SW480 (cell line): Measurements from ENCODE around the gene AP2B1.
A peak's percentile ranks its signal among the peaks of the same experiment; 100 is the strongest.

ENCODE experiments used
- DNase-seq: peaks from one replicate; pipeline ENCODE4 v3.0.0-alpha.2; 2016; ENCODE audit warnings: low spot score

Gene AP2B1

DNA sequence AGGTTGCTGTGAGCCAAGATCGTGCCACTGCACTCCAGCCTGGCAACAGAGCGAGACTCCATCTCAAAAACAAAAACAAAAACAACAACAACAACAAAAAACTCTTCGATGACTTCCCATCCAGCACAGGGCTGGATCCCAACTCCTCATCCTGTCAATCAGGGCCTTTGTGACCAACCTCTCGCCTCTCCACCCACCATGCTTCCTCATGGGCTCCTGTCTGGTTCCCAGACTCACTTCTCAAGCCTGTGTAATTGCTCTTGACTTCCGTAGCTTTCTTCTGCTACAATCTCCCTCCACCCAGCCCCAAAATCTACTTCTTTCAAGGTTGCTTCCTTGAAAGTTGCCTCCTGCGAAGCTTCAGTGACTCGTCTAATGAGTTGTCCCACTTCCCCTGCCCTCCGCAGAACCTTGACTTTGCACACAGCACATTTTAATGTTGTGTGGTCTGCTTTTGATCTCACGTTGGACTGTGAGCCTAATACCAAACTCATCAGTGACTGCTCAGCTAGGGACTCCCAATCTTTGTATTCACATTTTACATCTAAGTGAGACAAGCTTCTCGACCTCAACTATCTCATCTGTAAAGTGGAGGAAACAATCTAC, 143.4 kb downstream of the AP2B1 start:
- no peak for DNase-seq

- DNase-seq = peak; percentile 36
Observed at GRCh38 chr17:35731239-35731916, 144.3 kb downstream of the AP2B1 start, which contains the start of gene RASL10B. RASL10B (plus strand) TSS chr17:35731639; CDS start chr17:35735185, 3,546 bp downstream.

DNA sequence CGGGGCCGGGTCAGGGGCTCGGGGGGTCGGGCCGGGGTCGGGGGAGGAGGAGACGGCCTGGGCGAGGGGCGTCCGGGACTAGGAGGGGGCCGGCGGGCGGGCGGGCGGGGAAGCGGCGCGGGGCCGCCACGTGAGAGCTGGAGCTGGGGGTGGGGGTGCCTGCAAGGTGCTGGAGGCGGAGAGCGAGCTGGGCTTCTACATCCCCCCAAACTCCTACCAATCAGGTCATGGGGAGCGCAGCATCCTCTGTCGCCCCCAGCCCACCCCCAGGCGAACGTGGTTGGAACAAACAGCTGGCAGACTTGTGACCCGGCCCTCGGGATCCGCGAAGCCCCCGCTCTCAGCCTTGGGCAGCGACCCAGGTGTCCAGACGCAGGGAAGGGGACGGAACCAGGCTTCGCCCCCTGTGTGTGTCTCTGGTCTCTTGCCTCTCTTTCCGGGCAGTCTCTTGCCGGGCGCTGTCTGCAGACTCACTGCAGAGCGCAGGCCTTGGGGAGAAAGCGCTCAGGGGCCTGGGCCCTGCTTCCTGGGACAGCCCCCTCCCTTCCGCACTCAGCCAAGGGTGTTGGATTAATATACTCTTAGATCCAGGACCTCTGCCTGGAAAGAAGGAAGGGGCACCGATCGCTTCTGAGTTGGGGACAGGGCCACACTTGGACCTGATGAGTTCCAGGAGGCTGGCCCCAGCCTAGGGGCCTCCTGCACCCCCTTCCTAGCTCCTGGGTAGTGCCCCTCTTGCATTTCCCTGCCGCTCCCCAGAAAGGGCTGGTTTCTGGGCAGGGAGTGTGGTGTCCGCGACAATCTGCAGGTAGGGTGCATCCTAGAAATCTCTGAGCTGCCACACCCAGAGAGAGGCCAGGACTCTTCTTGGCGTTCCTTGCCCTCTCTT, 145.0 kb downstream of the AP2B1 start:
- DNase-seq = no peak

- no peak for DNase-seq
Observed at GRCh38 chr17:35732806-35733136, 145.6 kb downstream of the AP2B1 start.

DNA sequence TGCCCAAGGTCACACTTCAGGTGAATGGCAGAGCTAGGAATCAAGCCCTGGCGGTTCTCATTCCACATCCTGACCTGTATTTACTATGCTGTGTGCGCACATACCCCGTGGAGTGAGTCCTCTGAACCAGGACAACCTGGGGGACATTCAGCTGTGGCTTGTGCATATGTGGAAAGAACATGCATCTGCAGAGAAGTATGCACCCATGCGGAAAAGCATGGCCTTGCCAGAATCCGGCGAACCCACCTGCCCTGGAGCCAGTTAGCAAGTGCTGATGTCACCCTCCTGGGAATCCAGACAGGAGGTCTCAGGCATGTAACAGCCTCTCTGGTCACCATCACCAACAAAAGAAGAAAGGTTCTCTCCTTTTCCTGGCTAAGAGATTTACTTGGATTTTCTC, 146.2 kb downstream of the AP2B1 start:
- no peak for DNase-seq

GRCh38 chr17:35734396-35734795, 147.3 kb downstream of the AP2B1 start:
- no peak for DNase-seq

DNA sequence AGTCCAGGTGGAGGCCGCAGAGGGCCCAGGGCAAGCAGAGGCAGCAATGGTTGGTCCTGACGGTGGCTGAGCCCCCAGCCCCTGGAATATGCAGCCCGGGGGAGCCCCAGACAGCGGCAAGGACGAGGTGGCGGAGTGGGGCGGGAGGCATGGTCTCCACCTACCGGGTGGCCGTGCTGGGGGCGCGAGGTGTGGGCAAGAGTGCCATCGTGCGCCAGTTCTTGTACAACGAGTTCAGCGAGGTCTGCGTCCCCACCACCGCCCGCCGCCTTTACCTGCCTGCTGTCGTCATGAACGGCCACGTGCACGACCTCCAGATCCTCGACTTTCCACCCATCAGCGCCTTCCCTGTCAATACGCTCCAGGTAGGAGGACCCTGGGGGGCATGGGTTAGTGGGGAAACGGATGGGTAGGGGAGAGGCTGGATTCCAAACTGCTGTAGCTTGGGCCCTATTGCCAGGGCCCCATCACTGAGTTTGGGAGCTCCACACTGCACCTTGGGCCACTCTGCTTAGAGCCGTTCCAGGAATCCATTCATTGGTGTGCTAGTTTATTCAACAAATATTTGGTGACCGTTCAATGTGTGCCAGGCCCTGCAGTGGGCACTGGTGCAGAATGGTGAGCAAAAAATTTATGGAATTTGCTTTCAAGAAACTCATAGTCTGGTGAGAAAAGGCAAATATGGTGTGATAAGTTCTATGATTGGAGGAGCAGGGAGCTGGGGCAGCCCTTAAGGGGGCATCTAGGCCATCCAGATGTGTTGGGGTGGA, 148.1 kb downstream of the AP2B1 start:
- DNase-seq = no peak

DNA sequence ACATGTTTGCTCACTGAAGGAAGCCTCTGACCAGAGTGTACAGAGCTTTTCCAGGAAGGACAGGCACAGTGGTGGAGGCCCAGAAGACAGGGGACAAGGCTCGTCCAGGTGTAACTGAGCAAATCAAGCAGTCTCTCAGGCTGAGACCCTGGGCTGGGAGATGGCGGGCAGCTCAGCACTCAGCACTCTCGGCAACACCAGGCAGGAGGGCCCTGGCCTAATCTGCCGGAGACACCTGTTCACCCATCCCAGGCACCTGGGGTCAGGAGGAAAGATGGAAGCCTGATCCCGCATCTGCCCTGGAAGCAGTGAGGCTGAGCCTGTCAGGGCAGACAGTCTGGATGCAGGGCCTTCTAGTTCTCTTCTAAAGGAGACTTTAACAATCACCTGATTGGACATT, 149.1 kb downstream of the AP2B1 start:
- DNase-seq = no peak

GRCh38 chr17:35738519-35739133, 151.5 kb downstream of the AP2B1 start:
- no peak for DNase-seq

DNA sequence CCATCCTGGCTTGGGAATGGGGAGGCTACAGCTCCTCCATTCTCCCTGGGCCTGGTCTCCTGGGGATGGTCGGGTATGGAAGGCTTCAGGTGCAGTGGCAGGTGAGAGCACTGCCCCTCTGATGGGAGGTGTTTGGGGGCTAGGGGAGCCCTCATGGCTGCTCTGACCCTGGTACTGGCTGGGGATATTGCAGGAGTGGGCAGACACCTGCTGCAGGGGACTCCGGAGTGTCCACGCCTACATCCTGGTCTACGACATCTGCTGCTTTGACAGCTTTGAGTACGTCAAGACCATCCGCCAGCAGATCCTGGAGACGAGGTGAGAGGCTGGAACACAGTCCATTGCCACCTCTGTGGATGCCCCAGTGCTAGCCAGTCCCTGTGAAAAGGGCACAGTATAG, 153.1 kb downstream of the AP2B1 start:
- DNase-seq = no peak

DNA sequence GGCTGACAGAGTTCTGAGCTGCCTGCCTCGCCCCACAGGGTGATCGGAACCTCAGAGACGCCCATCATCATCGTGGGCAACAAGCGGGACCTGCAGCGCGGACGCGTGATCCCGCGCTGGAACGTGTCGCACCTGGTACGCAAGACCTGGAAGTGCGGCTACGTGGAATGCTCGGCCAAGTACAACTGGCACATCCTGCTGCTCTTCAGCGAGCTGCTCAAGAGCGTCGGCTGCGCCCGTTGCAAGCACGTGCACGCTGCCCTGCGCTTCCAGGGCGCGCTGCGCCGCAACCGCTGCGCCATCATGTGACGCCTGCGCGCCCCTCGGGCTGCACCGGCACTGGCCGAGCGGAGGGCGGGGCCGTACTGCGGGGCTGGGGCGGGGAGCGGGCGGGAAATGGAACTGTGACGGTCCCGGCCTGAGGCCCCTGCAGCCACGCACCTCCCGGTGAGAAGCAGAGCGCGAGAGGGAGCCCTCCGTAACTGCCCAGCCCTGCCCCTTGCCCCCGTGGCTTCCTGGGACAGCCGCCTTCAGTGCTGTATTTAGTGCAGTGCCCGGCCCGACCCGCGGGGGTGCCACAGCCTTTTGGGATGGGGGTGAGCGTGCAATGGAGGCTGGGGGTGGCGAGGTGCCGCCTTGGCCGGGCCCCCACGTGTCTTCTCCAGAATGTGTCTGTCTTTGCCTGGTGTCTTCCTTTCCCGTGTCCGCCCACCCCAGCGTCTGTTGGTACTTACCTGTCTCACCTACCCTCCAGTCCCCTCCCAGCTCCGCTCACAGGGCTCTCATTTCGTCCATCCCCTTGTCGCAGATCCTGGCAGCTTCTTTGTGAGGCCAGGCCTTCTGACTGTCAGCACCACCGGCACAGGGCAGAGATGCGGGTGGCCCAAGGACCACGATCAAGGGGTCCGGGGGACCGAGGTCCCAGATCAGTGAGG, 154.1 kb downstream of the AP2B1 start:
- DNase-seq = no peak

DNA sequence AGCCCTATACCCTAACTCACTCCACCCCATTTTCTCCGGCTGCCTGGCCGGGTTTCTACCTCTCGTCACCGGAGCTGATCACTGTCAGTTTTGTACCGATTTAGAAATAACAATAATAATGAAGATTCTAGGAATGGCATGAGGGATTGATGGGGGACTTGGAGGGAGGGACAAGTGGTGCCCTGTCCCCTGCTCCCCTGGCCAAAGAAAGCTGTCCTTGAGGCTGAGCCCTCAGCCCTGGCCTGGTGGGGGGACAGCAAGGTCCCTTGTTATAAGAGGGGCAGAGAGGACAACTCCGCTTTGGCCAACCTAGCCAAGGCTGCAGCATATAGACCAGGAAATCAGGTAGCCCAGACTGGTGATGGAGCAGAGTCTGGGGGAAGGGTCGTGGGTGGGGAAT, 155.4 kb downstream of the AP2B1 start:
- DNase-seq = no peak

GRCh38 chr17:35742896-35743477, 155.9 kb downstream of the AP2B1 start:
- no peak for DNase-seq

- DNase-seq = peak; percentile 13
Observed at GRCh38 chr17:35743626-35744328, 156.7 kb downstream of the AP2B1 start.

DNA sequence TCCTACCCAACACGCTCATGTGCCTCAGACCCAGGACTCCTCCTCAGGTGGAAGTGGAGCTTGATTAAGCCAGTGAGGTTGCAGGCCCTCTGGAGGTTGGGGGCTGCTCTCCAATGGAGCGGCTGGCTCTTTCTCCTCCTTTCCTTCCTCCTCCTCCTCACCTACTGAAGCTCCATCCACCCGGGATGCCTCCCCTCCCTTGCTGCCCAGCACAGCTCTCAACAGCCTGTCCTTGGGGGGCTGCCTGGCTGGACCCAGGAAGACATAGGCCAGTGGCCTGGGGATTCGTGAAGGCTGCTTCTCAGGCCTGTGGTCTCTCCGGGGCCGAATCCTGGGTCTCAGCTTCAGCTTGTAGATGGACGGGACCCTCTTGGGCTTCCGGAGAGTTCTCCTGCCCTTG, 157.7 kb downstream of the AP2B1 start:
- no peak for DNase-seq

DNA sequence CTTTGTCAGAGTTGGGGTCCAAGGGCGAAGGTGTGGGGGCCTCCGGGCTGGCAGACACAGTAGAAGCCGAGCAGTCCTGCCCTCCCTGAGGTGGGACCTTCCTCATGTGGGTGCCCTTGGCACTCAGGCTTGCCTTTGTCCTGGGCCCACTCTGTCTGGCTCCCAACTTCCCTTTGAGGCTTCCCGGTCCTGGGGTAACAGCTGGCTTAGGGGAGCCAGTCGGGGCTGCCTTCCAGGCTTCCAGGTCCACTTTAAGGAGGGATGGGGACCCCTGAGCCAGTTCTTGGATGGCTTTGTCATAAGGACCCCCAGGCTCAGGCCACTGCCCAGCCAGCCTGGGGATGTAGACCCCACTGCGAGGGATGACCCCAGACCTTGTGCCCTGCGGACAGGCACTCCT, 158.1 kb downstream of the AP2B1 start:
- DNase-seq = no peak

DNA sequence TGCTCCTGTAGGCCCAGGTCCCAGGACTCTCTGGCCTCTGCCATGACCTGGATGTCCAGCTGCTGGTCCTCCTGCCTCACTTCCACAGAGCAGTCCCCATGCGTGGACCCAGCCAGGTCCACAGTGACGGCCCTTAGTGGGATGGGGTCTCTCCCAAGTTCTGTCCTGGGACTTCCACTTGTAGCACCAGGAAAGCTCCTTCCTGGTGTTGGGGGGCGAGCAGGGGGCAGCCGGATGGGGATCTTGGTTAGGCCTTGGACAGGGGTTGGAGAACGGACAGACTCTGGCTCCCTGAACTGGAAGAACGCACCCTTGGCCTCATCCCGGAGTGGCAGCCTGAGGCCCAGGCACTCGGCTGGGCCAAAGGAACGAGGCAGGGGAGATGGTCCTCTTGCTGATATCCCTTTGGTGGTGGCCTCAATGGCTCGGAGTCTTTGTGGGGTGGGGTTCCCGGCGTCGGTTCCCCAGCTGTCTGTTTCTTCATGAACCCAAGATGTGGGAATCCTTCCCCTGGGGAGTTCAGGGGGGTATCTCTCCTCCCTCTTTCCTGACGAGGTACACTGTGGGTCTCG, 158.7 kb downstream of the AP2B1 start:
- DNase-seq = no peak

GRCh38 chr17:35747540-35748017, 160.5 kb downstream of the AP2B1 start:
- DNase-seq = peak; percentile 68

GRCh38 chr17:35748341-35748841, 161.3 kb downstream of the AP2B1 start:
- no peak for DNase-seq
